NCI-H2171 (cell line): ENCODE measurements around the gene SNX13.
A peak's percentile ranks its signal among the peaks of the same experiment; 100 is the strongest.

ENCODE experiments used
- DNase-seq: peaks from one replicate; lab custom pipeline; 2025; lab: John Stamatoyannopoulos, UW

SNX13 gene

DNA sequence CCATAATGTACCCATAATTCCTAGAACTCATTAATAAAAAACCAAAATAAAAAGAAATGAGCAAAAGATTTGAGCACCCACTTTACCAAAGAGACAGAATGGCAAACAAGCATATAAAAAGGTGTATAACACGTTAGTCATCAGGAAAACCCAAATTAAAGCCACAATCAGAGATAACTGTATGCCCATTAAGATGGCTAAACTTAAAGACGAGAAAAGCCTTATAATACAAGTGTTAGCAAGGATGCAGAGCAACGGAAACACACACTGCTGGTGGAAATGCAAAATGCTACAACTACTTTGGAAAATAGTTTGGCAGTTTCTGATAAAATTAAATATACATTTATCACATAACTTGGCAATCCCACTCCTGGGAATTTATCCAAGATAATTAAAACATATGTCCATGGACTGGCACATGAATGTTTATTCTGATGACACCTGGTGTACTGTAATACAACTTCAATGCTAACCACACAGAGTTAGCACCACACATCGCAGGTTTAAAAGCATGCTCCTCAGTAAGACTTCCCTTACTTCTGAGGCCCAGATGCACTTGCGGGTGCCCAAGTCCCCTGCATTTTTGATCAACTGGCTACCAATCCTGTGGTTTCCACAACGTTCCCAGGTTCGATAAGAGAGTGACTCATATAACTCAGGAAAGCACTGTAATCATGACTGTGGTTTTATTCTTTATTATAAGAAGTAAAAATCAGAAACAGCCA, 158.6 kb downstream of the SNX13 start:
- no peak for DNase-seq

DNA sequence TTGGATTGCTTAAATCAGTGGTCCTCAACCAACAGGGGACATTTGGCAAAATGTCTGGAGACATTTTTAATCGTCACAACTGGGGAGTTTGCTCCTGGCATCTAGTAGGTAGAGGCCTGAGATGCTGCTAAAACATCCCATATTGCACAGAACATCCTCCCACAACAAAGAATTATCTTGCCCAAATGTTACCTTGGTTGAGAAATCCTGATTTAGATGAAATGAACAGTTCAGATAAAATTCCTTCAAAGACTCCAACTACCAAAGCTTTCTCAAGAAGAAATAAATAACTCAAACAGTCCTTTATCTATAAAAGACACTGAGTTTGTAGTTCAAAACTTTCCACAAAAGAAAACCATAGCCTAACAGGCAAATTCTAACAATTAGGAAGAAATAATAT, 160.9 kb downstream of the SNX13 start:
- no peak for DNase-seq

DNA sequence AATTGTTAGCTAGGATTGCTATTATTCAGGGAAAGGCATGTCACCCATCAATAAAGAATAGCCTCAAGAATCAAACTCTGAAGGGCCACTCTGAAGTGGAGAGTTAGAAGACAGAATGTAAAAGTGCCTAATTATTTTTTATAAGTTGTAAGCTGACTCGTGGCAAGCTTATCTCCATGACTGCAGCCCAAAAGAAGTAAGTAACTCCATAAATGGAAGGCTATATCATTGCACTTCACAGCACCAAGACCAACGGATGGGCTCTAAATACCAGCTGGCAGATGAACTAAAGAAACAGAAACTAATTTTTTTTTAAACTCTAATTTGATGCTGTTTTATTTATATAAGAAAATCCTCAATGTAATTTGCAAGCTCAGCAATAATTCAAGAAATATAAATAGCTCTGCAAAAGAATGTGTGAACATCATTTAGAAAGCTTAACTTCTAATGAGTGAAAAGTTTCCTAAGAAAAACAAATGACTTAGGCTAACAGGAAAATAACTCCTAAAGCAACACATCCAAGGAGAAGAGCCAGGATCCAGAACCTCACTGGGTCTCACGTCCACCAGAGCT, 165.5 kb downstream of the SNX13 start:
- no peak for DNase-seq

DNA sequence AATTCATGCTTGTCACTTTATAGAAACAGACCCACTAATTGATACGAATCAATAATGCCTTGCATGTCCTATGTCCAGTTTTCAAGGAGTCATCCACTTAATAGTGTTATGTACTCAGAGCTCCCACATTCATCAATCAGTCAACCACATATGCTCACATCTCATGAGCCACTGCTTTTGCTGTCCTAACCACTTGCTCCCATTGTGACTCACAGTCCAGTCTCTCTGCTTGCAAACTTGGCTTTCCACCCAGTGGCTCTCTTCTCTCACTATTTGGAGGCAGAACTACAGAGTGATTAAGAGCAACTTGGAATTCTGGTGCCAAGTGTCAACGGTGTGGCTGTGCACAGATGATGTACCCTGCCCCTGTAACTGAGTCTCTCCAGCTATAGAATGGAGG, 166.0 kb downstream of the SNX13 start:
- no peak for DNase-seq

DNA sequence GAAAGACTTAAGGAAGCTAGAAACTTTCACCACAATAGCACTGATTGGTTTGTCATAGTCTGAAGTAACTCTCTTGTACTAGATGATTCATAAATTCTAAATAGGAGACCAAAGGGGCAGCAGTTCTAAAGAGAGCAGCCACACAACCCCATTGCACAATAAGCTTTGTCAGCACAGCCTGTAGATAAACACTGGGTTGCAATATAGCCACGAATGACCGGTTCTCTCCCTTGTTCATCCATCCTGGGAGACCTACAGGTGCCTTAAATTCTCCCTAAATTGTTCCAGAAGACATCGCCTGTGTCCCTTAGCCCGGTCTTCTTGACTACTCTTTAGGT, 167.0 kb downstream of the SNX13 start:
- DNase-seq = no peak

DNA sequence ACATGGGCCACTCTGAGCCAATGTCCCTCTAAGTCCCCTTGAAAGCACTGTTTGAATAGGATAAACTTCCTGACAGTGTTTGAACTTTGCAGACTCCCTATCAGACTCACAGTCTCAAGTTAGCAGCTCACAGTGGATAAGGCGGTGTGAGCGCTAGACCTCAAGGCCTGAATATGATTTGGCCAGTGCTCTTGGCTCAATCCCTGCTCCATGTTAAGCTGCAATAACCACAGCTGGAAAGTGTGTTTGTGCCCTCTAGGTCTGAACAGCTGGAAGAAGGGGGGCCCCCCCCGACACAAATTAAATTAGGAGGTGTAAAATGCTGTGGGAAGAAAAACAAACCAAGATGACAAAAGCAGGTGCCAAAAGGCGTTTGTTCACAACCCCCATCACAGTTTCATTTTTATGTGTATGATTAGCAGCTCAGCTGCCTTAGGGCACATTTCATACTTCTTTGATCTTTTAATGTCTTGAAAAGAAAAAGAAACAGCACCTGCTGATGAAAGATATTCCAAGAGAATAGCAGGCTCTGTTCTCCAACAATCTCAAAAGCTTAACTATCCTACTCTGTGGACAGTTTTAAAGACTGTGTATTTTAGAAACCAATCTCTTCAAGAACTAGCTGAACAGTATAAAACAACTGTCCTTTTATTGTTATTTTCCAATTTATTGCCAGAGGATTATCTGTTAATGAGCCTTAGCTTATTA, 167.6 kb downstream of the SNX13 start:
- no peak for DNase-seq

DNA sequence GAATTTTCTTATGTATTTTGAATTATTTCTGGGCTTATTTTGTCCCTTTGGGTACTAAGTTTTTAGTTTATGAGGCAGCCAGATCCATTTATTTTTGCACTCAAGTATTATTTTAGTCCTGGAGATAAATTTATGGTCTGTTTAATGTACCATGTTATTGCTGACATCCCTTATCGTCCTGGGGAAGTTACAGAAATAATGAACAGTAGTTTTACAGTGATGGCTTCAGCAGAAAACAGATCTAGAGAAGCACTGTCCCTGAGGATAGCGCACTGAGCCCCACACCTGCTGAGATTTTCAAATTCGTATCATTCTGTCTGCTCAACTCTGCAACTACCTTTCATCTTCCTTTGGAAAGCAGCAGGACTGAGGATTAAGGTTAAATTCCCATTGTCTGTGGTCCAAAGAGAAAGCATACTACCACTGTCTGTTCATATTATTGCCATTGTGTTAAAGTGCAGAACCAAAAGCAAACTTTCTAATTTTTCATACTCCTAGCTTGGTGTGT, 168.3 kb downstream of the SNX13 start:
- DNase-seq = no peak

DNA sequence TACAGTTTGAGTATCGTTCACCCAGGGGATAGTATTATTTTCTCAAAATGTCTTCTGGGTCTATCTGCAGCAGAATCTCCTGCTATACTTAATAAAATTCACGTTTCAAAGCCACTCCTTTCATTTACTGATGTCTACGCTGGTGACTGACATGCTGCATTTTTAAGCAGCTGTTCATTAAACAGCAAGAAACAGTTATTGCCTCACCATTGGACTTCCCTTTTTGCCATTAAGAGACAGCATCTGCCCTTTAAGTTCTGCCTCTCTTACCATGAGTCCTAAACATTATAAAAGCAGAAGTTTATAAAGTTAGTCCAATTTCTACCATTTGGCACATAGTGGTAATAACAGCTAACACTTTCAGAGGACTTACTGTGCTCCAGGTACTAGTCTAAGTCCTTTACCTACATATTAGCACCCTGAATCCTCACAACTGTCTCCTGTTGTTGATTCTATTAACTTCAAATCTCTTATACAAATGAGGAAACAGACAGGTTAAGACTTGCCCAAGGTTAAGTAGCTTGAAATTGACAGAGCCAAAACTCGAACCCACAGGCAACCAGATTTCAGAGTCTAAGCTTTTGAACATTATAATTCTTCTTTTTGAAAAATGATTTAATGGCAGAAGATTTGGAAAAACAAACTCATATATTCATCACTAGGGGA, 169.5 kb downstream of the SNX13 start:
- DNase-seq = no peak

DNA sequence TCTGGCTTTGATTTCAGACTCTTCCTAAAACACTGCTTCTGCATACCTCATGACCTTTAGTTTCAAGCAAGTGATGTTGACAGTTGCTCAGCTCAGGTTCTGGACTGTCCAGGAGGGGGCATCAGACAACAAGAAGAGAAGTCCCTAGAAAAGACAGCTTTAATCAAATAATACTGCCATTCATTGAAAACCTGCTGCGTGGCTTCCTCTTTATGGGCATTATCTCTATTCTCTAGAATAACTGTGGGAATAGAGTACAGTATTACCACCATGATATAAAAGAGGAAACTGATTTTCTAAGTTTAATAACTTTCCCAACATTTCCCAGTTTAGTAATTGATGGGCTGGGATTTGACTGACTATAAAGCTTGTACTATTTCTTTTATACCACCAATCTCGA, 170.4 kb downstream of the SNX13 start:
- DNase-seq = peak; percentile 68

DNA sequence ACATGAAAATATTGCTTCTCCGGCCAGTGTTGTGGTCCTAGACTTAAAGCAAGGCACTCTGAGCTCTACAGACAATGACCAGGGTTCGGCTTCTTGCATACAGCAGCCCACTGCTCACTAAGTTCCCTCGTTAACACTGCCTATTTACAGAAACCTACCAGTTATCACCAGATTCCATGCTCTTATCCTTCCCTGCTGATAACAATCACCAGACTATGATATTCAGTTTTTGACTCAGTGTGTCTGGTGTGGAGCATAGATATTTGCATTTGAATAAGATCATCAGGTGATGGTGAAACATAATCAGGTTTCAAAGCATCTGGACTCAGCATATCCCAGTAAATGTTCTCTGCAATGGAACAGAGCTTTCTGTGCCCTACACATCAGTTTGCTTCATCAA, 182.3 kb downstream of the SNX13 start:
- DNase-seq = no peak

DNA sequence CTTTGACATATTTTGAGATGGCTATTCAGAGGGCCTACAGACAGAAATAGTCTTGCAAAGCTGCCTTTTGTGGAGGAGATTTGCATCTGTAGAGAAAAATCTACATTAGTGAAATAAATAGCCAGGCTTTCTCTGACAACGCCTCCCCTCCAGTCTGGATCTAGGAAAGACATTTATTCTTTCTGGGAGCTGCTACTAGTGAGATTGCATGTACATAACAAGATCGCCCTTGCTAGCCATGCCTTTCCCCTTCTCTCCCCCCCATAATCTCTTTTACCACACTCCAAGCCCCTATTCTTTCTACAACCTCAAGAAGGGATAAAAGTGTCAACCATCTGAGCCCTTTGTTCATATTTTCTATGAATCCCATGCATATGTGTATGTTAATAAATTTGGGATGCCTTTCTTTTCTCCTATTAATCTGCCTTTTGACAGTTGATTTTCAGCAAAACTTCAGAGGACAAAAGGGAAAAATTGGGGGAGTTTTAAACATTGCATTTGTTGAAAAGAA, 194.2 kb downstream of the SNX13 start:
- DNase-seq = no peak

DNA sequence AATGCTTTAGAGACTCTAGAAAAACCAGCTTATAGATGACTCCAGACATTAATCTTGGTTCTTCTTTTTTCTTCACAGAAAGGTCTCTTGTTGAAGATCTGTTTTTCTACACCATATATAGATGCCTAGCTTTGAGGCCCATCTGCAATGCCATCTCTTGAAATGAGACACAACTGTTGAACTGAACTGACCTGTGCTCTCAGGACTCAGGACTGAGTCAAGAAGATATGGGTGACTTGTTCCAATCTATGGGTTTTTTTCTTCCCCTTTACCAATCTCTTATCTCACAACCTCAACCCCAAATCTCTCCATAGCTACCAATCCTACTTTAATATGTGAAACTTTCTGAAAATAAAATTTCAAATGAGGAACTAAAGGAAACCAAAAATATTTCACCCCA, 194.7 kb downstream of the SNX13 start:
- no peak for DNase-seq

DNA sequence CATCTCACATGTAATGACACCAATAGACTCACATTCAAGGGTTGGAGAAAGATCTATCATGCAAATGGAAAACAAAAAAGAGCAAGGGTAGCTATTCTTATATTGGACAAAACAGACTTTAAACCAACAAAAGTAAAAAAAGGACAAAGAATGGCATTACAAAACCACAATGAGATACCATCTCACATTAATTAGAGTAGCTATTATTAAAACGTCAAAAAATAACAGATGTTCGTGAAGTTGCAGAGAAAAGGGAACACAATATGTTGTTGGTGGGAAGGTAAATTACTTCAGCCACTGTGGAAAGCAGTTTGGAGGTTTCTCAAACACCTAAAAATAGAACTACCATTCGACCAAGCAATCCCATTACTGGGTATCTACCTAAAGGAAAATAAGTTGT, 197.0 kb downstream of the SNX13 start:
- no peak for DNase-seq

DNA sequence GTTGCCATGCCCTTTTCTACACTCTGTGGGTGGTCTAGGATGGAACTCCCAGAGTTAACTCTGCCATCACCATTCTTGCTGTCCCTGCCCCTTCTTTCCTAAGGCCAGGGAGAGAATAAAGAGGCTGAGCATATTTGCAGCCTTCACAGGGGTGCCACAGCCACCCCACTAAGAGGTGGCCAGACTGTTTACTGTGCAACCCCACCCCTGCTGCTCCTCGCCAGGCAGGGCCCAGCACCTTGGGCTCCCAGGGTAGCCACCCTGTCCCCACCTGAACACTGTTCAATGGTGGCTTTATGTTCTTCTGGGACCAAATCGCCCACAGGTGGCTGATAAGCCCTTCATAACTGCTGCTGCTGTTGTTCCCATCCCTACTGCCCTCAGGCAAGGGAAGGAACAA, 198.9 kb downstream of the SNX13 start:
- DNase-seq = no peak
